Chondrocyte (in vitro differentiated cells): ENCODE results near the gene FCN3. TPM values are rescaled to one million over a fixed set of nuclear protein-coding genes. Genes with fewer than 3 reads are reported as not detected.

ENCODE experiments used
- DNase-seq: peaks from one replicate; pipeline ENCODE4 v3.0.0; 2021; ENCODE audit warnings: mixed read lengths, low spot score
- H3K27ac Mint-ChIP-seq: one replicate; pipeline ENCODE4 v1.8.0; 2021; ENCODE audit warnings: mild to moderate bottlenecking, moderate library complexity, mixed read lengths; ENCODE audit not compliant: unreplicated experiment
- H3K27me3 Mint-ChIP-seq: 2 replicates; pipeline ENCODE4 v1.8.0; 2021; ENCODE audit warnings: low read depth, mixed read lengths
- H3K36me3 Mint-ChIP-seq: 2 replicates; pipeline ENCODE4 v1.8.0; 2021; ENCODE audit warnings: low read depth, mixed read lengths
- H3K4me1 Mint-ChIP-seq: 2 replicates; pipeline ENCODE4 v1.8.0; 2021; ENCODE audit warnings: low read depth, mild to moderate bottlenecking, mixed read lengths
- H3K4me3 Mint-ChIP-seq: one replicate; pipeline ENCODE4 v1.8.0; 2021; ENCODE audit warnings: mild to moderate bottlenecking, moderate library complexity, mixed read lengths; ENCODE audit not compliant: unreplicated experiment
- H3K9me3 Mint-ChIP-seq: 2 replicates; pipeline ENCODE4 v1.8.0; 2021; ENCODE audit warnings: low read depth, mixed read lengths
- total RNA-seq: library from RNA; stranded (reverse); gene quantifications from 3 replicates; pipeline ENCODE4 v1.2.1, GENCODE V29; 2021
- TF ChIP-seq, protein P1 (sequence below): fragments of 200-600 bp; sonication (generic); IDR thresholded peaks from 2 replicates; pipeline ENCODE4 v1.5.0; 2021; ENCODE audit warnings: antibody characterized with exemption, mild to moderate bottlenecking, moderate library complexity

Gene FCN3
- total RNA-seq, 1 donor from 2014 or later: not detected

DNA sequence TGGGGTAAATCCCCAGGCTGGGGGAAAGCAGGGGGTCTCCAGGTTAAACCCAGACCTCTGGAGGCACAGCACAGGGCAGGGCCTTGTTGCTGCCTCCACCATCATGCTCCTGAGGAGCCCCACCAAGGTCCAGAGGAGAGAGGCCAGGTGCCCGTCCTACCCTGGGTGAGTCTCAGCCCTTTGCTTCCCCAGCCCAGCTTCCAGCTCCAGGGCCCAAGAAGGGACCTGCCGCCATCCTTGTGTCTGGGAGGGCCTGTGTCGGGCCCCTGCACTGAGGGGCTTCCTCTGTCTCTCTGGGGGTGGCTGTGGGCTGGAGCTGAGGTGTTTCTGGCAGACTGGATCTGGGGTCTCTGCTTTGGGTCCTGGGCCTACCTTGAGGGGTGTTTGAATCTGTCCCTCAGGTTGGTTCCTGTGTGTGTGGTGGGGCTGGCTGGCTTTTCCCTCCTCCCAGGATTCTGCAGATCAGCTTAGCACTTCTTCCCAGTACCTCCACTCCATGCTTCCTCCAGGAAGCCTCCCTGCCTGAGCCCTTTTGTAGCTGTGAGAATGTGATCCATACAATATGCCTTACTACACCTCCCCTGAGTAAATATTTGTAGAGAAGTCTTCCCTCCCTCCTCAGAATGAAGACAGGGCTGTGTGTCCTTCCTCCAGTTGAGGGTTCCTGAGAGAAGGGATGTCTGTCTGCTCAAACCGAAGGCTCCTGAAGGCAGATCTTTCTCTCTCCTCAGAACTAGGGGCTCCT lies 24.0 kb upstream of the FCN3 start:
- Mint-ChIP-seq H3K9me3 (no peaks in the 10 kb centered on the region), H3K27ac (no peak overlapping the region), H3K36me3 (no peaks in the 10 kb centered on the region), H3K4me3 (no peak overlapping the region), H3K27me3 (no peaks in the 10 kb centered on the region), H3K4me1 (peaks cover 17% of the 10 kb centered on the region)
- TF ChIP-seq, protein P1, sequence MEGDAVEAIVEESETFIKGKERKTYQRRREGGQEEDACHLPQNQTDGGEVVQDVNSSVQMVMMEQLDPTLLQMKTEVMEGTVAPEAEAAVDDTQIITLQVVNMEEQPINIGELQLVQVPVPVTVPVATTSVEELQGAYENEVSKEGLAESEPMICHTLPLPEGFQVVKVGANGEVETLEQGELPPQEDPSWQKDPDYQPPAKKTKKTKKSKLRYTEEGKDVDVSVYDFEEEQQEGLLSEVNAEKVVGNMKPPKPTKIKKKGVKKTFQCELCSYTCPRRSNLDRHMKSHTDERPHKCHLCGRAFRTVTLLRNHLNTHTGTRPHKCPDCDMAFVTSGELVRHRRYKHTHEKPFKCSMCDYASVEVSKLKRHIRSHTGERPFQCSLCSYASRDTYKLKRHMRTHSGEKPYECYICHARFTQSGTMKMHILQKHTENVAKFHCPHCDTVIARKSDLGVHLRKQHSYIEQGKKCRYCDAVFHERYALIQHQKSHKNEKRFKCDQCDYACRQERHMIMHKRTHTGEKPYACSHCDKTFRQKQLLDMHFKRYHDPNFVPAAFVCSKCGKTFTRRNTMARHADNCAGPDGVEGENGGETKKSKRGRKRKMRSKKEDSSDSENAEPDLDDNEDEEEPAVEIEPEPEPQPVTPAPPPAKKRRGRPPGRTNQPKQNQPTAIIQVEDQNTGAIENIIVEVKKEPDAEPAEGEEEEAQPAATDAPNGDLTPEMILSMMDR: no peak
- DNase-seq: peak; percentile 68

DNA sequence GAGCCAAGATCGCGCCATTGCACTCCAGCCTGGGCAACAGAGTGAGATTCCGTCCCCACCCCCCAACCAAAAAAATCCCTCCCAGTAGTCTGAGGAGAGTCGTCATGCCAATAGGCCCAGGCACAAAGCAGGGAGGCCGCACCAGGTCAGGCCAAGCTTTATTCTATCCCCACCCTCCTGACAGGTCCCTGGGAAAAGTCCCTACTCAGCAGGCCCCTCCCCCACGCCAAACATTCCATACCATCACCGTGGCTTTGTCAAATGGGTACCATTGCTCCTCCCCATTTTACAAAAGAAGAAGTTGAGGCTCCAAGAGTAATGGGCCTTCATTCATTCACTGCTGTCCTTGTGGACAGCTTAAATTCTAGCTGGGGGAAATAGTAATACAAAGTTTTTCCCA lies 23.1 kb upstream of the FCN3 start:
- peak; percentile 42 for DNase-seq
- TF ChIP-seq, protein P1: no peak
- no peaks in the 10 kb centered on the region for H3K27me3 Mint-ChIP-seq
- H3K27ac Mint-ChIP-seq: no peak overlapping the region
- H3K4me3 Mint-ChIP-seq: no peak overlapping the region
- H3K4me1 Mint-ChIP-seq: peaks cover 11% of the 10 kb centered on the region
- H3K36me3 Mint-ChIP-seq: no peaks in the 10 kb centered on the region
- no peaks in the 10 kb centered on the region for H3K9me3 Mint-ChIP-seq

DNA sequence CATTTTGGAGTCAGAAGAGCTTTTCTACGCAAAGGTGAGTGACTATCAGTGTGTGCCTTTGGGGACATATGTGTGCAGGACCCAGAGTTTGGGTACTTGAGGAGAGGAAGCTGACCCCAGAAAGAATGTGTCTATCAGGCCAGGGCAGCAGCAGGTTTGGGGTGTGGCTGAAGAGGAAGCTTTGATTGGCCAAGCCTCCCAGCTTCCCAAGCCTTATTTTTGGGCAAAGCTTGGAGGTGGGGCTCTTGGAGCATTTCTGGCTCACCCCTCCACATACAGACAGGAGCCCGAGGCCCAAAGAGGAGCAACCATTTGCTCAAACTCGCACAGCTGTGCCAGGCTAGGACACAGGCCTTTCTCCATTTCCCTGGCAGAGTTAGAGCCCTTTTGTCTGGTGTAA lies 22.5 kb upstream of the FCN3 start:
- no peak overlapping the region for H3K27ac Mint-ChIP-seq
- no peaks in the 10 kb centered on the region for H3K9me3 Mint-ChIP-seq
- H3K27me3 Mint-ChIP-seq: peaks cover 1% of the 10 kb centered on the region
- H3K4me3 Mint-ChIP-seq: no peak overlapping the region
- H3K4me1 Mint-ChIP-seq: peaks cover 9% of the 10 kb centered on the region
- peak; percentile 41 for DNase-seq
- H3K36me3 Mint-ChIP-seq: no peaks in the 10 kb centered on the region
- TF ChIP-seq, protein P1: no peak

DNA sequence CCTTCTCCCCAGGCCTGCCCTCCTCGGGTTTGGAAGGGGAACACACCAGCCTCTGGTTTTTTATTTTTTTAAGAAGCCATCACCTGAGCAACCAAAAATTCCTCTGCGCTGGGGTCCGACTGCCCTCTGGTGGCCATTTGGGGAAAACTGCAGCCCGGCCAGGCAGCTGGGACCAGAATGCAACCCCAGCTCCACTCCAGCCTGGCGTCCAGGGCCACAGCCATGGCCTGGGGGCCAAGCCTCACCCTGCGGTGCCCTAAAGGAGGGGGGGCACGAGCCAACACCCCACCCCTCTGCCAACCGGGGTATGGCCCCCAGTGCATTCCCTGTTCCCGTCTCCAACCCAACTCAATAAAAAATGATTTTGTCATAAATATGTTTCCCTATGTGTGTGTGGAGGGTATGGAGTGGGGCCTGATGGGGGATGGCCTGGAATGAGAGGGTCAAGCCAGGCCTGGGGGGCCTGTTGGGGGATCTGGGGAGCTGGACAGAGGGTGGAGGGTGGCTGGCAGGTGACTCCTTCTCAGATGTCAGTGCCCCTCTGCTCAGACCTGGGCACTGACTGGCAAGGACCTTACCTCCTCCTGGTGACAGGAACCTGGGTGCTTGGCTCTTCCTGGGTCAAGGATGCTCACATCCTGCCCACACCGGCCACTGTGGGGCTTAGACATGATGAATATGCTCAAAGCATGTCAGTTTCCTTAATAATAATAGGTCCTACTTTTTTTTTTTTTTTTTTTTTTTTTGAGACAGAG lies 21.0 kb upstream of the FCN3 start:
- H3K36me3 Mint-ChIP-seq: no peaks in the 10 kb centered on the region
- H3K27ac Mint-ChIP-seq: no peak overlapping the region
- H3K27me3 Mint-ChIP-seq: peaks cover 2% of the 10 kb centered on the region
- TF ChIP-seq, protein P1: peak; percentile 94
- DNase-seq: peak; percentile 68
- H3K9me3 Mint-ChIP-seq: no peaks in the 10 kb centered on the region
- H3K4me3 Mint-ChIP-seq: no peak overlapping the region
- H3K4me1 Mint-ChIP-seq: peaks cover 13% of the 10 kb centered on the region

DNA sequence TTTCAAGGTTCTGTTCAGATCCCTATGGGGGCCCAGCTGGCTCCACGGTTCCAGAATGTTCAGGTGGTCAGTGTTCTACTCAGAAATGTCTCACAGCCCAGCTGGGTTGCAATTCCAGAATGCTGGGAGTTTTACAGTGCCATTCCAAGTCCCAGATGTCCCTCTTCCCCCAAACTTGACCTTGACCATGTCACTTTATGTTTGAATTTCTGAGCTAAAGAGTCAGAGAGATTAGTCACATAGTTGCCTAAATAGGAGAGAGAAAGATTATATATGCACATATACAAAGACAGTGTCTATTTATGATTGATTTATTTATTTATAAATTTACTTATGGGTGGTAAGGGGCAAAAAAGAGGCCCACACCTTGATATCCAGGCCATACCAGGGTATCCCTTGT lies 20.3 kb upstream of the FCN3 start:
- H3K9me3 Mint-ChIP-seq: no peaks in the 10 kb centered on the region

More for the DNA sequence above, 20.3 kb upstream of the FCN3 start:
- Mint-ChIP-seq H3K27ac (no peak overlapping the region), H3K27me3 (peaks cover 2% of the 10 kb centered on the region), H3K36me3 (no peaks in the 10 kb centered on the region), H3K4me1 (peaks cover 13% of the 10 kb centered on the region), H3K4me3 (no peak overlapping the region)
- DNase-seq: peak; percentile 43
- TF ChIP-seq, protein P1: no peak
